Psoas muscle (tissue), 8 donors: Measurements from ENCODE around the gene ECE2. TPM values are rescaled to one million over a fixed set of nuclear protein-coding genes. Genes with fewer than 3 reads are reported as not detected.

ENCODE experiments used
- ATAC-seq, 4 donors: fragments of 200-7000 bp; cut with Tn5 transposase; one replicate each; pipeline ENCODE4 v1.9.1; 2020; ENCODE audit warnings: moderate library complexity in 3 of 4, mild to moderate bottlenecking in 2 of 4
- DNase-seq, 2 donors: peaks; one replicate each; pipeline ENCODE4 v3.0.0-alpha.2; 2020
- H3K27ac ChIP-seq: fragments of 200-600 bp; one replicate; pipeline ENCODE4 v1.8.0; 2022
- H3K27me3 ChIP-seq, 3 donors: fragments of 200-600 bp in 1 of 3; one replicate each; pipeline versions ENCODE4 v1.6.1 to v1.8.0; 2013 to 2022; ENCODE audit warnings: low read length in 2 of 3, mild to moderate bottlenecking in 2 of 3, moderate library complexity in 1 of 3; ENCODE audit not compliant: insufficient read depth in 3 of 3
- H3K36me3 ChIP-seq, 2 donors: fragments of 200-600 bp in 1 of 2; one replicate each; pipeline versions ENCODE4 v1.6.1 to v1.8.0; 2013 to 2022; ENCODE audit warnings: low read depth in 1 of 2, mild to moderate bottlenecking in 1 of 2, moderate library complexity in 1 of 2; ENCODE audit not compliant: insufficient read depth in 1 of 2
- H3K4me1 ChIP-seq: fragments of 200-600 bp; one replicate; pipeline ENCODE4 v1.8.0; 2022
- H3K4me3 ChIP-seq: fragments of 200-600 bp; one replicate; pipeline ENCODE4 v1.8.0; 2022; ENCODE audit warnings: mild to moderate bottlenecking
- H3K9me3 ChIP-seq: fragments of 200-600 bp; one replicate; pipeline ENCODE4 v1.8.0; 2022
- WGBS, 3 donors: extraction: QIAGEN DNeasy Blood & Tissue Kit; methylation state at CpG; one replicate each; pipeline versions ENCODE4 v1.1.6 to v1.1.7; 2013; 5-methylcytosine and 5-hydroxymethylcytosine counted together
- intact Hi-C, 2 donors: fragments of 100-400 bp; cut with DNase I; formaldehyde crosslinking; loops; one replicate each; pipeline versions ENCODE4 v1.11.0 to v1.14.2; 2022
- polyA plus RNA-seq, 3 donors: library from polyadenylated mRNA; stranded (reverse); fragments of 200-250 nt; gene quantifications; one replicate each; pipeline ENCODE4 v1.2.3, GENCODE V29; 2013
- total RNA-seq, 4 donors: library from RNA; stranded (reverse); fragmentation: NEBNext Ultra II Directional in 2 of 4; extraction: Animal tissue kit (Norgen Biotek cat#: 25700) in 2 of 4; gene quantifications; one replicate each; pipeline versions ENCODE4 v1.2.1 to v1.2.4, GENCODE V29; 2021 to 2023
- TF ChIP-seq, protein P1 (sequence below): fragments of 200-600 bp; IDR thresholded peaks from one replicate; pipeline ENCODE4 v1.8.0; 2022; ENCODE audit warnings: antibody characterized with exemption
- donor health status: healthy with polysubstance abuse.
- donor health status: DM: no; HTN: no; CAD: no; lungs with moderate emphysema.
- donor health status: Bipolar disorder and iron deficiency.
- donor health status: healthy.
- donor health status: DM: yes; HTN: yes; CAD: no.
- donor health status: DM: no; HTN: no; CAD: no.
- donor health status: DM: no; HTN: no; CAD: no.
- donor health status: DM: yes; HTN: yes; CAD: no.

Gene ECE2
- total and polyA plus RNA-seq, 7 donors, result not detected

DNA sequence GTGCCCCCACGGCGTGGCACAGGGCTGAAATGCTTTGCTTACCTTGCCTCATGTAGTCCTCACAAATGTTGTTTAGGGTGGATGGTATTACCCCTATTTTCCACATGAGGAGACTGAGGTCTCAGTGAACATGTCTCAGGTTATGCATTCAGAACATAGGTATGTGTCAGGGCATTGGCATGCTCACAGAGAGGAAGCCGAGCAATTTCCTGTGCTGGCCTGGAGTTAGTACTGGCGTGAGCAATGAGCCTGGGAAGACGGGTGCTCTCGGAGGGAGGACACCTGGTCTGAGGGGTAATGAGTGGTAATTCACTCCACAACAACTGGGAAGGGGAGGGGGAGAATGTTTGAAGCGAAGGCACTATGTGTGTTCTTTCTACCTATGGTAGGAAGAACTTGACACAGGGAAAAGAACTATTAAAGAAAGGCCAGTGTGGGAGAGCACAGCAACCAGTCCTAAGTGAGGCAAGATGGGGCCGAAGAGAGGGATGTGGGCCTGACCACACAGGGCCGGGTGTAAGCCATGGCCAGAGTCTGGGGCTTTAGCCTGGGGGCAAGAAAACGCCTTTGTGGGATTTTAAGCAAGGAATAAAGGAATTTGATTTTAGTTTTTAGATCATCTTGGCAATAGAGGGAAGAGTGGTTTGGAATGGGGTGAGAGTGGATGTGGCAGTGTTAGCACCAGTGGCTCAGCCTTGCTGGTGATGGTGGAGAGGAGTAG lies 56.7 kb downstream of the ECE2 start:
- peak in 1 of 2 donors; percentile 57 for DNase-seq
- H3K4me1 ChIP-seq, result peaks cover 34% of the 10 kb centered on the region
- H3K27ac ChIP-seq, result peak overlapping the region; percentile 90
- H3K27me3 ChIP-seq, result no peaks in the 10 kb centered on the region
- intact Hi-C loops, result loop anchor here in 1 of 2 donors (1.0 kb wide), 1 partner anchor 8 kb away; no protein-coding TSS in a partner anchor
- ATAC-seq, result peak in 3 of 4 donors; percentile 26 to 42 (median 39)
- H3K36me3 ChIP-seq, result peaks cover 9 to 79% of the 10 kb centered on the region in 2 donors
- no peaks in the 10 kb centered on the region for H3K9me3 ChIP-seq
- 55 to 66% (median 60%) methylated on average over 10 of the region's 10 CpGs for WGBS, 3 donors
- TF ChIP-seq, protein P1, sequence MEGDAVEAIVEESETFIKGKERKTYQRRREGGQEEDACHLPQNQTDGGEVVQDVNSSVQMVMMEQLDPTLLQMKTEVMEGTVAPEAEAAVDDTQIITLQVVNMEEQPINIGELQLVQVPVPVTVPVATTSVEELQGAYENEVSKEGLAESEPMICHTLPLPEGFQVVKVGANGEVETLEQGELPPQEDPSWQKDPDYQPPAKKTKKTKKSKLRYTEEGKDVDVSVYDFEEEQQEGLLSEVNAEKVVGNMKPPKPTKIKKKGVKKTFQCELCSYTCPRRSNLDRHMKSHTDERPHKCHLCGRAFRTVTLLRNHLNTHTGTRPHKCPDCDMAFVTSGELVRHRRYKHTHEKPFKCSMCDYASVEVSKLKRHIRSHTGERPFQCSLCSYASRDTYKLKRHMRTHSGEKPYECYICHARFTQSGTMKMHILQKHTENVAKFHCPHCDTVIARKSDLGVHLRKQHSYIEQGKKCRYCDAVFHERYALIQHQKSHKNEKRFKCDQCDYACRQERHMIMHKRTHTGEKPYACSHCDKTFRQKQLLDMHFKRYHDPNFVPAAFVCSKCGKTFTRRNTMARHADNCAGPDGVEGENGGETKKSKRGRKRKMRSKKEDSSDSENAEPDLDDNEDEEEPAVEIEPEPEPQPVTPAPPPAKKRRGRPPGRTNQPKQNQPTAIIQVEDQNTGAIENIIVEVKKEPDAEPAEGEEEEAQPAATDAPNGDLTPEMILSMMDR, result no peak
- H3K4me3 ChIP-seq, result no peak overlapping the region

DNA sequence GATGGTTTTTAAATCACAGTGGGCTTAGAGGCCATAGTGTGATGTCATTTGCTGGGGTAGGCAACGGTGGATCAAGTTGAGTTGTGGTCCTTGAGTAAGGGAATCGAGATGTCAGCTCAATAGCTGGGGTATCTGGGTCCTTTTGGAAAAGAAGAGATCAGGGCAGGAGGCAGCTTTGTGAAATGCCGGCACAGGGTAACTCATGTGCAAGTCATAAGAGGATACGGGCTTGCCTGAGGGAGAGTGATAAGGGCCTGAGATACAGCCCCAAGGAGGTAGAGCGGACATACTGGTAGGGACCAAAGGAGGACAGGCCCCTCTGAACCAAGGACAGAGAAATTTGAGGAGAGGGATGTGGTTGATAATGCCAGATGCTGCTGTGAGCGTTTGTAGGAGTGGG lies 57.4 kb downstream of the ECE2 start:
- H3K4me1 ChIP-seq, result peaks cover 40% of the 10 kb centered on the region
- no peak overlapping the region for H3K4me3 ChIP-seq
- DNase-seq, result no peak
- no peak for ATAC-seq
- no peaks in the 10 kb centered on the region for H3K27me3 ChIP-seq
- WGBS, 3 donors, result 83 to 90% (median 88%) methylated on average over 6 of the region's 6 CpGs
- H3K9me3 ChIP-seq, result no peaks in the 10 kb centered on the region
- peaks cover 5 to 72% of the 10 kb centered on the region in 2 donors for H3K36me3 ChIP-seq
- intact Hi-C loops, result loop anchor here in 1 of 2 donors (1.0 kb wide), 1 partner anchor 9 kb away; no protein-coding TSS in a partner anchor
- H3K27ac ChIP-seq, result peak overlapping the region; percentile 90
- TF ChIP-seq, protein P1, result no peak

DNA sequence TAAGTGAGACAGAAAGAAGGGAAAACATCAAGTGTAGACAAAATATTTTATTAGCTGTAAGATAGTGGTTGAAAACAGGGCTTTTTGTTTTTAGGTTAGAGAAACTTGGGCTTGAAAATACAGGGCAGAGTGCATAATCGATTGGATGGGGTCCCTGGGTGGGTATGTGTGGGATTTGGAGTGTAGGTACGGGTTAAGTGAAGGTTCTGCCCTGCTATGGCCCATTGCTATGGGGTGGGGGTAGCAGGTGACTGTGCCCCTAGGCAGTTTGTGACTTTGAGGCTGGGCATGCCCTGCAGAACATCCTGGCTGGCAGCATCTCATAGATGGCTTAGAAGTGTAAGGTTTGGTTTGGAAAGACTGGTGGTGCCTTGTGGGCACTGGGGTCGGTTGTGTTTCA lies 57.9 kb downstream of the ECE2 start:
- H3K4me1 ChIP-seq, result peaks cover 46% of the 10 kb centered on the region
- TF ChIP-seq, protein P1, result no peak
- no peaks in the 10 kb centered on the region for H3K9me3 ChIP-seq
- ATAC-seq, result no peak
- H3K36me3 ChIP-seq, result peaks cover 5 to 67% of the 10 kb centered on the region in 2 donors
- peak in 1 of 2 donors; percentile 41 for DNase-seq
- H3K27ac ChIP-seq, result peak overlapping the region; percentile 90
- intact Hi-C loops, result loop anchor here in 1 of 2 donors (1.0 kb wide), 1 partner anchor 9 kb away; no protein-coding TSS in a partner anchor
- WGBS, 3 donors, result 74 to 92% (median 75%) methylated on average over 3 of the region's 3 CpGs
- H3K4me3 ChIP-seq, result no peak overlapping the region
- no peaks in the 10 kb centered on the region for H3K27me3 ChIP-seq

DNA sequence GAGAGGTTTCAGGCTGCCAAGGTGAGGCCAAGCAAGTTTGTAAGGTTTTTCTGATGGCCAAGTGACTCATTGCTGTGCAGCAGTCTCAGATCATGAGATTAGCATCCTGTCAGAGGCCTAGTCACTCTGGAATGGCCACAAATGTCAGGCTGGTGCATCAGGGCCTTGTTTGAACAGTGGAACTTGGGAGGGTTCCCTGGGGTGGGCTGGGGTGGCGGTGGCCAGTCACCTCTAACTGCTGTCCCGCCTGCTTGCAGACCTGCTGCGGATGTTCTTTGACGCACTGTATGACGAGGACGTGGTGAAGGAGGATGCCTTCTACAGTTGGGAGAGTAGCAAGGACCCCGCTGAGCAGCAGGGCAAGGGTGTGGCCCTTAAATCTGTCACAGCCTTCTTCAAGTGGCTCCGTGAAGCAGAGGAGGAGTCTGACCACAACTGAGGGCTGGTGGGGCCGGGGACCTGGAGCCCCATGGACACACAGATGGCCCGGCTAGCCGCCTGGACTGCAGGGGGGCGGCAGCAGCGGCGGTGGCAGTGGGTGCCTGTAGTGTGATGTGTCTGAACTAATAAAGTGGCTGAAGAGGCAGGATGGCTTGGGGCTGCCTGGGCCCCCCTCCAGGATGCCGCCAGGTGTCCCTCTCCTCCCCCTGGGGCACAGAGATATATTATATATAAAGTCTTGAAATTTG lies 58.8 kb downstream of the ECE2 start:
- Histone ChIP-seq H3K27me3 (no peaks in the 10 kb centered on the region), H3K36me3 (peaks cover 0 to 58% of the 10 kb centered on the region in 2 donors), H3K4me3 (no peak overlapping the region), H3K9me3 (no peaks in the 10 kb centered on the region), H3K4me1 (peaks cover 55% of the 10 kb centered on the region), H3K27ac (peak overlapping the region; percentile 90)
- 67 to 82% (median 72%) methylated on average over 15 of the region's 15 CpGs for WGBS, 3 donors
- intact Hi-C loops, result no loop called here
- ATAC-seq (peak; percentile 15 to 48 (median 32)), DNase-seq (peak; percentile 8 to 74)
- TF ChIP-seq, protein P1, result no peak
